K562 (cell line): ENCODE data around the gene BFSP1. TPM values are rescaled to one million over a fixed set of nuclear protein-coding genes. Genes with fewer than 3 reads are reported as not detected.

ENCODE experiments used
- ATAC-seq: fragments of 200-7000 bp; cut with Tn5 transposase; 3 replicates; pipeline ENCODE4 v1.9.1; 2020; ENCODE audit warnings: moderate library complexity
- BruUV-seq: library from RNA; stranded (reverse); fragments of 400-500 nt; replicated peaks from 2 replicates; lab custom pipeline; 2021; lab: Mats Ljungman, UMichigan
- CTCF ChIA-PET: fragments of 300-600 bp; formaldehyde crosslinking; extraction: SDS; loops from one replicate; lab custom pipeline; 2021; ENCODE audit warnings: low intra/inter-chr PET ratio; lab: Yijun Ruan, JAX
- POLR2A ChIA-PET: fragments of 300-600, 350-650 bp; sonication (Branson Sonifier 250); formaldehyde crosslinking; extraction: SDS; loops from one replicate; lab custom pipeline; 2021; ENCODE audit warnings: antibody characterized with exemption, inconsistent platforms; lab: Yijun Ruan, JAX
- DNase-seq, 4 experiments: peaks; one replicate each; pipeline versions ENCODE4 v3.0.0 to v3.0.0-alpha.2; 2011 to 2018; ENCODE audit warnings: low spot score in 3 of 4, mixed read lengths in 3 of 4; ENCODE audit errors: extremely low read depth in 1 of 4
- FAIRE-seq: peaks from 2 replicates; lab custom pipeline; 2011; peaks lifted over from hg19 to GRCh38; lab: Jason Lieb, UNC
- H2AFZ ChIP-seq: 2 replicates; pipeline ENCODE4 v1.6.0; 2011; ENCODE audit warnings: low read depth, low read length, control low read depth, inconsistent platforms
- H3K27ac ChIP-seq: fragments of 200-600 bp; 3 replicates; pipeline ENCODE4 v1.8.0; 2011; ENCODE audit warnings: low read depth, mild to moderate bottlenecking, control low read depth, inconsistent platforms, low read length, moderate library complexity, mixed read lengths; ENCODE audit errors: extremely low read depth
- H3K27me3 ChIP-seq, 2 experiments: fragments of 300-600 bp in 1 of 2; 2 replicates in 1 of 2; 3 replicates in 1 of 2; pipeline versions ENCODE4 v1.6.0 to v1.8.0; 2011; ENCODE audit warnings: inconsistent platforms in 2 of 2, low read length in 2 of 2, mild to moderate bottlenecking in 1 of 2, mixed read lengths in 1 of 2, moderate library complexity in 1 of 2; ENCODE audit not compliant: control insufficient read depth in 2 of 2, insufficient read depth in 2 of 2
- H3K36me3 ChIP-seq: fragments of 300-600 bp; 3 replicates; pipeline ENCODE4 v1.8.0; 2011; ENCODE audit warnings: mild to moderate bottlenecking, low read length, inconsistent platforms; ENCODE audit not compliant: control insufficient read depth, insufficient read depth
- H3K4me1 ChIP-seq, 2 experiments: fragments of 200-600 bp in 1 of 2; replicated peaks in 1 of 2; 2 replicates in 1 of 2; 3 replicates in 1 of 2; pipeline versions ENCODE4 v1.5.1 to v1.8.0; 2011; ENCODE audit warnings: inconsistent platforms in 2 of 2, low read length in 2 of 2, mild to moderate bottlenecking in 1 of 2, mixed read lengths in 1 of 2, moderate library complexity in 1 of 2; ENCODE audit not compliant: control insufficient read depth in 2 of 2, insufficient read depth in 2 of 2
- H3K4me2 ChIP-seq: 2 replicates; pipeline ENCODE4 v1.6.1; 2011; ENCODE audit warnings: low read length, control low read depth, inconsistent platforms, mixed read lengths; ENCODE audit not compliant: insufficient read depth
- H3K4me3 ChIP-seq: fragments of 200-600 bp; sonication (generic), shearing (Covaris generic); 2 replicates; pipeline ENCODE4 v1.5.1; 2016; ENCODE audit warnings: control low read depth, inconsistent platforms
- H3K79me2 ChIP-seq: fragments of 200-600 bp; 3 replicates; pipeline ENCODE4 v1.8.0; 2011; ENCODE audit warnings: low read length, inconsistent platforms; ENCODE audit not compliant: control insufficient read depth, insufficient read depth
- H3K9ac ChIP-seq, 2 experiments: 2 replicates each; pipeline versions ENCODE4 v1.6.0 to v1.6.1; 2011; ENCODE audit warnings: low read depth in 2 of 2, low read length in 2 of 2, control low read depth in 1 of 2, inconsistent platforms in 1 of 2, mild to moderate bottlenecking in 1 of 2, mixed read lengths in 1 of 2; ENCODE audit not compliant: insufficient read depth in 1 of 2
- H3K9me1 ChIP-seq: one replicate; pipeline ENCODE4 v1.6.0; 2011; ENCODE audit warnings: inconsistent platforms, mild to moderate bottlenecking, low read length, moderate library complexity; ENCODE audit not compliant: control insufficient read depth, insufficient read depth
- H3K9me3 ChIP-seq: replicated peaks from 2 replicates; pipeline ENCODE4 v1.5.1; 2011; ENCODE audit warnings: low read depth, low read length, inconsistent platforms; ENCODE audit not compliant: control insufficient read depth, insufficient read depth
- H4K20me1 ChIP-seq: replicated peaks from 2 replicates; pipeline ENCODE4 v1.6.1; 2011; ENCODE audit warnings: low read length, inconsistent platforms, mixed read lengths; ENCODE audit not compliant: control insufficient read depth, insufficient read depth
- CREB3L1 ChIP-seq: fragments of 450-650 bp; IDR thresholded peaks from 2 replicates; pipeline ENCODE4 v1.6.1; 2014; ENCODE audit warnings: low read depth, mild to moderate bottlenecking, moderate library complexity, borderline replicate concordance
- FOXA1 ChIP-seq: fragments of 450-650 bp; IDR thresholded peaks from 2 replicates; pipeline ENCODE4 v1.6.1; 2016; ENCODE audit warnings: mild to moderate bottlenecking, borderline replicate concordance
- FOXO4 ChIP-seq: fragments of 450-650 bp; formaldehyde crosslinking; IDR thresholded peaks from 2 replicates; pipeline ENCODE4 v1.4.0; 2020; ENCODE audit warnings: mild to moderate bottlenecking, moderate library complexity
- HMG20A ChIP-seq: fragments of 450-650 bp; formaldehyde crosslinking; conservative IDR thresholded peaks from 2 replicates; pipeline ENCODE4 v1.4.0; 2020; ENCODE audit warnings: mild to moderate bottlenecking, mixed read lengths
- MLLT1 ChIP-seq, 2 experiments: fragments of 450-650 bp; IDR thresholded peaks; 2 replicates each; pipeline ENCODE4 v1.6.1; 2016
- NEUROD1 ChIP-seq: fragments of 150-350 bp; IDR thresholded peaks from 2 replicates; pipeline ENCODE4 v1.6.1; 2014; ENCODE audit warnings: borderline replicate concordance, low read length, low read depth; ENCODE audit not compliant: partially characterized antibody
- THRA ChIP-seq: fragments of 450-650 bp; IDR thresholded peaks from 2 replicates; pipeline ENCODE4 v1.6.1; 2017; ENCODE audit warnings: mild to moderate bottlenecking, moderate library complexity
- ZKSCAN1 ChIP-seq: fragments of 150-350 bp; IDR thresholded peaks from 2 replicates; pipeline ENCODE4 v1.6.1; 2016; ENCODE audit warnings: low read depth, low read length
- WGBS: fragments of 100-300 bp; shearing (Covaris generic); methylation state at CpG from one replicate; pipeline ENCODE4 v1.1.6; 2016; ENCODE audit warnings: low coverage, mixed read lengths; ENCODE audit not compliant: insufficient coverage; ENCODE audit errors: missing lambda C conversion rate; 5-methylcytosine and 5-hydroxymethylcytosine counted together
- in situ Hi-C: fragments of 300-500 bp; cut with MboI; formaldehyde crosslinking; loops from 4 replicates; pipeline ENCODE4 v1.15.0; 2018; ENCODE audit warnings: inconsistent platforms, mixed read lengths
- intact Hi-C: fragments of 100-400 bp; cut with micrococcal nuclease; formaldehyde crosslinking; loops from 2 replicates; pipeline ENCODE4 v1.14.2; 2022
- polyA plus RNA-seq, 8 experiments: library from polyadenylated mRNA; depleted of rRNA in 4 of 8; stranded (reverse) in 5 of 8; unstranded in 3 of 8; fragments of >200 nt; fragmentation: Nextera tagmentation in 2 of 8; fragmentation: Illumina TruSeq in 1 of 8; extraction: Ambion mirVana in 2 of 8; extraction: Trizol in 1 of 8; gene quantifications; 2 replicates each; pipeline versions ENCODE4 v1.2.1 to v1.2.3, GENCODE V29; 2011 to 2014; ENCODE audit warnings: inconsistent platforms in 1 of 8, missing spikeins in 1 of 8
- total RNA-seq, 7 experiments: library from RNA; depleted of rRNA in 6 of 7; stranded (reverse); fragments of >200 nt in 6 of 7; fragmentation: Illumina TruSeq in 2 of 7; extraction: Trizol in 2 of 7; gene quantifications; 2 replicates each; pipeline versions ENCODE4 v1.2.1 to v1.2.3, GENCODE V29; 2011 to 2021; ENCODE audit warnings: low replicate concordance in 1 of 7

The BFSP1 gene
- total and polyA plus RNA-seq, 9 of the 15 experiments (the other 6 are each of a cell fraction or from before 2014, with no cell fraction given): 0.09 to 0.86 (median 0.40) TPM

- no peak overlapping the region for H3K4me2 ChIP-seq
- no peak overlapping the region for H3K4me3 ChIP-seq
- WGBS: 61% methylated on average over 4 of the region's 5 CpGs
- no peak for TF ChIP-seq FOXO4 (CRISPR knock-in tag)
- peak; percentile 63; the same call in 1 of the 2 replicates for TF ChIP-seq ZKSCAN1
- H3K4me1 ChIP-seq: peaks cover 6 to 31% of the 10 kb centered on the region in 2 experiments; a peak in 3 of 5 replicates
- no peaks in the 10 kb centered on the region for H3K79me2 ChIP-seq
- H3K9ac ChIP-seq: no peak overlapping the region
- ChIA-PET CTCF (no interaction called here), POLR2A (no interaction called here)
- no peaks in the 10 kb centered on the region for H4K20me1 ChIP-seq
- intact Hi-C loops: no loop called here
- no peaks in the 10 kb centered on the region for H3K9me3 ChIP-seq
- no peaks in the 10 kb centered on the region for H3K36me3 ChIP-seq
- FAIRE-seq: no peak
- H3K27ac ChIP-seq: no peak overlapping the region
- BruUV-seq: no TSS peak
- peak overlapping the region; percentile 51; the same call in 1 of the 2 replicates for H2AFZ ChIP-seq
- no peaks in the 10 kb centered on the region for H3K9me1 ChIP-seq
- no peak for ATAC-seq
- in situ Hi-C loops: no loop called here
- H3K27me3 ChIP-seq: no peaks in the 10 kb centered on the region
- DNase-seq: no peak
Observed at GRCh38 chr20:17560344-17561074, 29.3 kb upstream of the BFSP1 start.

- no peaks in the 10 kb centered on the region for H3K36me3 ChIP-seq
- H3K4me1 ChIP-seq: peaks cover 6 to 31% of the 10 kb centered on the region in 2 experiments; a peak in 3 of 5 replicates
- peak overlapping the region; percentile 86 for H2AFZ ChIP-seq
- no peaks in the 10 kb centered on the region for H3K9me1 ChIP-seq
- POLR2A ChIA-PET: interaction anchor here (0.6 kb wide), 1 partner anchor 8 kb away, joined by 4 read pairs; no protein-coding TSS in a partner anchor
- CTCF ChIA-PET: no interaction called here
- H4K20me1 ChIP-seq: no peaks in the 10 kb centered on the region
- in situ Hi-C loops: no loop called here
- BruUV-seq: no TSS peak
- no peaks in the 10 kb centered on the region for H3K27me3 ChIP-seq
- no peak overlapping the region for H3K9ac ChIP-seq
- FAIRE-seq (no peak), DNase-seq (no peak), ATAC-seq (no peak)
- no peaks in the 10 kb centered on the region for H3K9me3 ChIP-seq
- intact Hi-C loops: no loop called here
- H3K79me2 ChIP-seq: no peaks in the 10 kb centered on the region
- H3K27ac ChIP-seq: no peak overlapping the region
- H3K4me2 ChIP-seq: no peak overlapping the region
- H3K4me3 ChIP-seq: no peak overlapping the region
- 61% methylated on average over 5 of the region's 6 CpGs for WGBS
- TF ChIP-seq CREB3L1: no peak
- no peak for TF ChIP-seq NEUROD1
- TF ChIP-seq FOXA1: no peak
- TF ChIP-seq HMG20A (CRISPR knock-in tag): no peak
- no peak for TF ChIP-seq THRA
- no peak for TF ChIP-seq MLLT1 (IDR thresholded peaks at IDR 0.05)
Observed at GRCh38 chr20:17559338-17559737, 28.2 kb upstream of the BFSP1 start.
